HepG2 (cell line): Measurements from ENCODE around the gene FAM50A. TPM values are rescaled to one million over a fixed set of nuclear protein-coding genes. Genes with fewer than 3 reads are reported as not detected.
A peak's percentile ranks its signal among the peaks of the same experiment; 100 is the strongest.

Experiments
- HDAC2 ChIP-seq: sonication (generic); formaldehyde crosslinking; IDR thresholded peaks from 2 replicates; pipeline ENCODE4 v1.4.0; 2020; ENCODE audit warnings: missing genetic modification reagents
- KLF6 ChIP-seq: IDR thresholded peaks from 2 replicates; pipeline ENCODE4 v1.8.0; 2016; ENCODE audit warnings: missing biosample characterization, missing genetic modification reagents
- MXI1 ChIP-seq: IDR thresholded peaks from 3 replicates; pipeline ENCODE4 v1.6.1; 2012; ENCODE audit warnings: low read depth, low read length, inconsistent platforms, borderline replicate concordance
- PCBP1 ChIP-seq: fragments of 200-400 bp; formaldehyde crosslinking; IDR thresholded peaks from 2 replicates; pipeline ENCODE4 v1.6.1; 2017; ENCODE audit warnings: mild to moderate bottlenecking, low read depth, low read length, borderline replicate concordance
- PCBP2 ChIP-seq: fragments of 200-400 bp; formaldehyde crosslinking; optimal IDR thresholded peaks from 2 replicates; pipeline ENCODE3; 2018; ENCODE audit warnings: low read length, low read depth; ENCODE audit not compliant: poor library complexity, severe bottlenecking
- RFX5 ChIP-seq: IDR thresholded peaks from 2 replicates; pipeline ENCODE4 v1.6.1; 2011; ENCODE audit warnings: low read depth, low read length, improper control_type of control experiment
- TEAD3 ChIP-seq: optimal IDR thresholded peaks from 2 replicates; pipeline ENCODE3; 2016; ENCODE audit warnings: borderline replicate concordance
- ZBTB21 ChIP-seq: sonication (generic); formaldehyde crosslinking; IDR thresholded peaks from 2 replicates; pipeline ENCODE4 v1.4.0; 2020; ENCODE audit warnings: missing genetic modification reagents
- ZFP62 ChIP-seq: sonication (generic); formaldehyde crosslinking; IDR thresholded peaks from 2 replicates; pipeline ENCODE4 v1.4.0; 2020; ENCODE audit warnings: missing genetic modification reagents
- ZNF292 ChIP-seq: sonication (generic); formaldehyde crosslinking; IDR thresholded peaks from 2 replicates; pipeline ENCODE4 v1.8.1; 2022; ENCODE audit warnings: mild to moderate bottlenecking, low read depth, missing genetic modification reagents, borderline replicate concordance
- ZNF510 ChIP-seq: sonication (generic); formaldehyde crosslinking; IDR thresholded peaks from 2 replicates; pipeline ENCODE4 v1.4.0; 2020; ENCODE audit warnings: low read depth, mild to moderate bottlenecking, missing genetic modification reagents
- ZNF776 ChIP-seq: sonication (generic); formaldehyde crosslinking; IDR thresholded peaks from 2 replicates; pipeline ENCODE4 v1.4.0; 2020; ENCODE audit warnings: mild to moderate bottlenecking, missing genetic modification reagents
- ZNF777 ChIP-seq: sonication (generic); formaldehyde crosslinking; IDR thresholded peaks from 2 replicates; pipeline ENCODE4 v1.4.0; 2020; ENCODE audit warnings: missing genetic modification reagents
- ZNF841 ChIP-seq: sonication (generic); formaldehyde crosslinking; IDR thresholded peaks from 2 replicates; pipeline ENCODE4 v1.8.1; 2023; ENCODE audit warnings: missing genetic modification reagents, borderline replicate concordance
- ZNF891 ChIP-seq: sonication (generic); formaldehyde crosslinking; IDR thresholded peaks from 2 replicates; pipeline ENCODE4 v1.5.0; 2020; ENCODE audit warnings: mild to moderate bottlenecking, missing genetic modification reagents
- polyA plus RNA-seq, 8 experiments: library from polyadenylated mRNA; depleted of rRNA in 3 of 8; stranded (reverse) in 7 of 8; unstranded in 1 of 8; fragments of >200 nt; fragmentation: Illumina TruSeq in 4 of 8; extraction: Trizol in 4 of 8; gene quantifications; 2 replicates each; pipeline versions ENCODE4 v1.2.1 to v1.2.3, GENCODE V29; 2011 to 2016; ENCODE audit warnings: low read depth in 4 of 8, missing spikeins in 1 of 8, mixed read lengths in 1 of 8; ENCODE audit not compliant: insufficient read depth in 1 of 8
- total RNA-seq, 5 experiments: library from RNA; depleted of rRNA; stranded (reverse); fragments of >200 nt; fragmentation: Illumina TruSeq; extraction: Trizol; gene quantifications; 2 replicates each; pipeline ENCODE4 v1.2.3, GENCODE V29; 2016; ENCODE audit warnings: low read depth in 1 of 5
- TF ChIP-seq, protein P1 (sequence below): IDR thresholded peaks from 2 replicates; pipeline ENCODE4 v1.6.1; 2016; ENCODE audit warnings: missing genetic modification reagents, missing compliant biosample characterization
- TF ChIP-seq, protein P2 (sequence below): sonication (generic); formaldehyde crosslinking; IDR thresholded peaks from 2 replicates; pipeline ENCODE4 v1.5.0; 2020; ENCODE audit warnings: missing genetic modification reagents
- TF ChIP-seq, protein P3 (sequence below): sonication (generic); formaldehyde crosslinking; conservative IDR thresholded peaks from 2 replicates; pipeline ENCODE4 v1.5.0; 2020; ENCODE audit warnings: missing genetic modification reagents
- TF ChIP-seq, protein P4 (sequence below): sonication (generic); formaldehyde crosslinking; IDR thresholded peaks from 2 replicates; pipeline ENCODE4 v1.4.0; 2020; ENCODE audit warnings: missing genetic modification reagents, mild to moderate bottlenecking, borderline replicate concordance
- TF ChIP-seq, protein P5 (sequence below): sonication (generic); formaldehyde crosslinking; IDR thresholded peaks from 2 replicates; pipeline ENCODE4 v1.4.0; 2020; ENCODE audit warnings: mild to moderate bottlenecking, low read depth, missing genetic modification reagents
- TF ChIP-seq, protein P6 (sequence below): sonication (generic); formaldehyde crosslinking; IDR thresholded peaks from 2 replicates; pipeline ENCODE4 v1.4.0; 2020; ENCODE audit warnings: missing genetic modification reagents, borderline replicate concordance
- TF ChIP-seq, protein P7 (sequence below): sonication (generic); formaldehyde crosslinking; IDR thresholded peaks from 2 replicates; pipeline ENCODE4 v1.8.0; 2023; ENCODE audit warnings: mild to moderate bottlenecking, missing genetic modification reagents

Gene FAM50A
- total and polyA plus RNA-seq, 2 of the 13 experiments (the other 11 are each of a cell fraction or from before 2014, with no cell fraction given), result 30.7 to 40.7 TPM

DNA sequence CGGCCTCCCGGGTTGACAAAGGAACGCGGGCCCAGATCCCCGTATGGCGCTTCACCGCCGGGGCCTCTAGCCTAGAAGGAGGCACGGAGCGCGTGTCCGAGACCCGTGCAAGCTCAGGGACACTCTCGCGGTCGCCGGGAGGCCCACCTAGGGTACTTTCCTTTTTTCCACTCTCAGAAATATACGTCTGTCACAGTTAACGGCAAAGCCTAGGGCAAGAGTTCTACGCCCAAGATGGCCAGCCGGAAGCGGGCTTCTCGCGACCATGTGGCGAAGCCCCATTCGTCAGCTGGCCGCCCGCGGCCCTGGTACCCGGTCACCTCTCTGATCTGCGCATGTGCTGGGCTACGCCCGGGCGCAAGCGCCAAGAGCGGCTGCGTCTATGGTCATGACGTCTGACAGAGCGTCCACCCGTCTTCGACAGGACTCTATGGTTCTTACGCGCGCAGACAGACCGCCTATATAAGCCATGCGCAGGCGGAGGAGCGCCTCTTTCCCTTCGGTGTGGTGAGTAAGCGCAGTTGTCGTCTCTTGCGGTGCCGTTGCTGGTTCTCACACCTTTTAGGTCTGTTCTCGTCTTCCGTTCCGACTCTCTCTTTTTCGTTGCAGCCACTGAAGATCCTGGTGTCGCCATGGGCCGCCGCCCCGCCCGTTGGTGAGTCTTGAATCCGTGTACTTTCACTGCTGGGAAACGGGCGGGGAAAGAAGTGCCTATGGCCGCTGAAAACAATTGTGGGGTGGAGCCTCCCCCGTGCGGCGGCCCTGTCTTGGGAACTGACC is 45.9 kb upstream of the FAM50A start, which contains the start of gene RPL10 (continued):
- TF ChIP-seq, protein P1, sequence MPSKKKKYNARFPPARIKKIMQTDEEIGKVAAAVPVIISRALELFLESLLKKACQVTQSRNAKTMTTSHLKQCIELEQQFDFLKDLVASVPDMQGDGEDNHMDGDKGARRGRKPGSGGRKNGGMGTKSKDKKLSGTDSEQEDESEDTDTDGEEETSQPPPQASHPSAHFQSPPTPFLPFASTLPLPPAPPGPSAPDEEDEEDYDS (CRISPR knock-in tag), result peak; percentile 98
- TF ChIP-seq, protein P2, sequence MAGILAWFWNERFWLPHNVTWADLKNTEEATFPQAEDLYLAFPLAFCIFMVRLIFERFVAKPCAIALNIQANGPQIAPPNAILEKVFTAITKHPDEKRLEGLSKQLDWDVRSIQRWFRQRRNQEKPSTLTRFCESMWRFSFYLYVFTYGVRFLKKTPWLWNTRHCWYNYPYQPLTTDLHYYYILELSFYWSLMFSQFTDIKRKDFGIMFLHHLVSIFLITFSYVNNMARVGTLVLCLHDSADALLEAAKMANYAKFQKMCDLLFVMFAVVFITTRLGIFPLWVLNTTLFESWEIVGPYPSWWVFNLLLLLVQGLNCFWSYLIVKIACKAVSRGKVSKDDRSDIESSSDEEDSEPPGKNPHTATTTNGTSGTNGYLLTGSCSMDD (CRISPR knock-in tag), result no peak
- TF ChIP-seq ZNF891 (CRISPR knock-in tag) (no peak), HDAC2 (CRISPR knock-in tag) (no peak), RFX5 (no peak), ZNF777 (CRISPR knock-in tag) (peak; percentile 39), MXI1 (peak; percentile 63; the same call in 1 of the 3 replicates), PCBP1 (no peak), ZFP62 (no peak), ZNF841 (CRISPR knock-in tag) (no peak), ZNF510 (CRISPR knock-in tag) (no peak), ZNF292 (CRISPR knock-in tag) (no peak), TEAD3 (CRISPR knock-in tag) (peak; percentile 24), ZBTB21 (CRISPR knock-in tag) (no peak), PCBP2 (no peak), KLF6 (CRISPR knock-in tag) (peak; percentile 74), ZNF776 (no peak; the same call in 1 of the 2 replicates)
- TF ChIP-seq, protein P3, sequence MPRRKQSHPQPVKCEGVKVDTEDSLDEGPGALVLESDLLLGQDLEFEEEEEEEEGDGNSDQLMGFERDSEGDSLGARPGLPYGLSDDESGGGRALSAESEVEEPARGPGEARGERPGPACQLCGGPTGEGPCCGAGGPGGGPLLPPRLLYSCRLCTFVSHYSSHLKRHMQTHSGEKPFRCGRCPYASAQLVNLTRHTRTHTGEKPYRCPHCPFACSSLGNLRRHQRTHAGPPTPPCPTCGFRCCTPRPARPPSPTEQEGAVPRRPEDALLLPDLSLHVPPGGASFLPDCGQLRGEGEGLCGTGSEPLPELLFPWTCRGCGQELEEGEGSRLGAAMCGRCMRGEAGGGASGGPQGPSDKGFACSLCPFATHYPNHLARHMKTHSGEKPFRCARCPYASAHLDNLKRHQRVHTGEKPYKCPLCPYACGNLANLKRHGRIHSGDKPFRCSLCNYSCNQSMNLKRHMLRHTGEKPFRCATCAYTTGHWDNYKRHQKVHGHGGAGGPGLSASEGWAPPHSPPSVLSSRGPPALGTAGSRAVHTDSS (CRISPR knock-in tag), result no peak
- TF ChIP-seq, protein P4, sequence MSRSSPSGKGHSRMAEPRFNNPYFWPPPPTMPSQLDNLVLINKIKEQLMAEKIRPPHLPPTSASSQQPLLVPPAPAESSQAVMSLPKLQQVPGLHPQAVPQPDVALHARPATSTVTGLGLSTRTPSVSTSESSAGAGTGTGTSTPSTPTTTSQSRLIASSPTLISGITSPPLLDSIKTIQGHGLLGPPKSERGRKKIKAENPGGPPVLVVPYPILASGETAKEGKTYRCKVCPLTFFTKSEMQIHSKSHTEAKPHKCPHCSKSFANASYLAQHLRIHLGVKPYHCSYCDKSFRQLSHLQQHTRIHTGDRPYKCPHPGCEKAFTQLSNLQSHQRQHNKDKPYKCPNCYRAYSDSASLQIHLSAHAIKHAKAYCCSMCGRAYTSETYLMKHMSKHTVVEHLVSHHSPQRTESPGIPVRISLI (CRISPR knock-in tag), result no peak
- TF ChIP-seq, protein P5, sequence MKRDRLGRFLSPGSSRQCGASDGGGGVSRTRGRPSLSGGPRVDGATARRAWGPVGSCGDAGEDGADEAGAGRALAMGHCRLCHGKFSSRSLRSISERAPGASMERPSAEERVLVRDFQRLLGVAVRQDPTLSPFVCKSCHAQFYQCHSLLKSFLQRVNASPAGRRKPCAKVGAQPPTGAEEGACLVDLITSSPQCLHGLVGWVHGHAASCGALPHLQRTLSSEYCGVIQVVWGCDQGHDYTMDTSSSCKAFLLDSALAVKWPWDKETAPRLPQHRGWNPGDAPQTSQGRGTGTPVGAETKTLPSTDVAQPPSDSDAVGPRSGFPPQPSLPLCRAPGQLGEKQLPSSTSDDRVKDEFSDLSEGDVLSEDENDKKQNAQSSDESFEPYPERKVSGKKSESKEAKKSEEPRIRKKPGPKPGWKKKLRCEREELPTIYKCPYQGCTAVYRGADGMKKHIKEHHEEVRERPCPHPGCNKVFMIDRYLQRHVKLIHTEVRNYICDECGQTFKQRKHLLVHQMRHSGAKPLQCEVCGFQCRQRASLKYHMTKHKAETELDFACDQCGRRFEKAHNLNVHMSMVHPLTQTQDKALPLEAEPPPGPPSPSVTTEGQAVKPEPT, result no peak
- TF ChIP-seq, protein P6, sequence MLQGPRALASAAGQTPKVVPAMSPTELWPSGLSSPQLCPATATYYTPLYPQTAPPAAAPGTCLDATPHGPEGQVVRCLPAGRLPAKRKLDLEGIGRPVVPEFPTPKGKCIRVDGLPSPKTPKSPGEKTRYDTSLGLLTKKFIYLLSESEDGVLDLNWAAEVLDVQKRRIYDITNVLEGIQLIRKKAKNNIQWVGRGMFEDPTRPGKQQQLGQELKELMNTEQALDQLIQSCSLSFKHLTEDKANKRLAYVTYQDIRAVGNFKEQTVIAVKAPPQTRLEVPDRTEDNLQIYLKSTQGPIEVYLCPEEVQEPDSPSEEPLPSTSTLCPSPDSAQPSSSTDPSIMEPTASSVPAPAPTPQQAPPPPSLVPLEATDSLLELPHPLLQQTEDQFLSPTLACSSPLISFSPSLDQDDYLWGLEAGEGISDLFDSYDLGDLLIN (CRISPR knock-in tag), result no peak
- TF ChIP-seq, protein P7, sequence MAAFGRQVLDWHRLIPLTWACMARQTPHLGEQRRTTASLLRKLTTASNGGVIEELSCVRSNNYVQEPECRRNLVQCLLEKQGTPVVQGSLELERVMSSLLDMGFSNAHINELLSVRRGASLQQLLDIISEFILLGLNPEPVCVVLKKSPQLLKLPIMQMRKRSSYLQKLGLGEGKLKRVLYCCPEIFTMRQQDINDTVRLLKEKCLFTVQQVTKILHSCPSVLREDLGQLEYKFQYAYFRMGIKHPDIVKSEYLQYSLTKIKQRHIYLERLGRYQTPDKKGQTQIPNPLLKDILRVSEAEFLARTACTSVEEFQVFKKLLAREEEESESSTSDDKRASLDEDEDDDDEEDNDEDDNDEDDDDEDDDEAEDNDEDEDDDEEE (CRISPR knock-in tag), result no peak
